Kidney (tissue), 14 donors: Measurements from ENCODE around the gene ADAM15. TPM values are rescaled to one million over a fixed set of nuclear protein-coding genes. Genes with fewer than 3 reads are reported as not detected.

Experiments
- DNase-seq, 5 donors: peaks; one replicate each; pipeline ENCODE4 v3.0.0-alpha.2; 2013 to 2020
- FAIRE-seq: peaks from 2 replicates; lab custom pipeline; 2012; peaks lifted over from hg19 to GRCh38; lab: Jason Lieb, UNC
- H3K27ac ChIP-seq, 2 donors: one replicate each; pipeline ENCODE4 v1.7.0; 2013; ENCODE audit warnings: low read depth in 2 of 2, low read length in 2 of 2, inconsistent platforms in 1 of 2
- H3K27me3 ChIP-seq: one replicate; pipeline ENCODE4 v1.7.1; 2013; ENCODE audit warnings: low read length, inconsistent platforms; ENCODE audit not compliant: control insufficient read depth, insufficient read depth
- H3K36me3 ChIP-seq, 3 donors: one replicate each; pipeline versions ENCODE4 v1.7.0 to v1.7.1; 2013; ENCODE audit warnings: low read length in 3 of 3, control low read depth in 1 of 3, inconsistent platforms in 1 of 3; ENCODE audit not compliant: insufficient read depth in 3 of 3, control insufficient read depth in 2 of 3
- H3K4me1 ChIP-seq, 3 donors: one replicate each; pipeline versions ENCODE4 v1.7.0 to v1.7.1; 2013; ENCODE audit warnings: low read length in 3 of 3, inconsistent platforms in 1 of 3, low read depth in 1 of 3; ENCODE audit not compliant: control insufficient read depth in 2 of 3, insufficient read depth in 2 of 3
- H3K4me3 ChIP-seq, 3 donors: one replicate each; pipeline versions ENCODE4 v1.7.0 to v1.8.1; 2013; ENCODE audit warnings: low read length in 3 of 3, control low read depth in 1 of 3, inconsistent platforms in 1 of 3
- H3K9ac ChIP-seq, 3 donors: one replicate each; pipeline versions ENCODE4 v1.7.0 to v1.7.1; 2013; ENCODE audit warnings: low read length in 3 of 3, control low read depth in 1 of 3, inconsistent platforms in 1 of 3
- H3K9me3 ChIP-seq, 3 donors: one replicate each; pipeline versions ENCODE4 v1.7.0 to v1.7.1; 2013; ENCODE audit warnings: low read length in 3 of 3, control low read depth in 1 of 3, inconsistent platforms in 1 of 3; ENCODE audit not compliant: control insufficient read depth in 2 of 3, insufficient read depth in 1 of 3
- CTCF ChIP-seq: IDR thresholded peaks from 3 replicates; pipeline ENCODE4 v1.5.1; 2012; ENCODE audit warnings: mild to moderate bottlenecking, moderate library complexity, borderline replicate concordance; ENCODE audit not compliant: insufficient read depth; ENCODE audit errors: extremely low read depth
- intact Hi-C: fragments of 100-400 bp; cut with DNase I; formaldehyde crosslinking; loops from one replicate; pipeline ENCODE4 v1.11.1; 2022
- polyA plus RNA-seq: library from polyadenylated mRNA; stranded (reverse); fragments of 350-450 nt; fragmentation: Illumina TruSeq; extraction: RNeasy Lipid Tissue Mini Kit (QIAGEN cat#74804); gene quantifications from one replicate; pipeline ENCODE4 v1.2.3, GENCODE V29; 2014; ENCODE audit warnings: low read depth, low replicate concordance; ENCODE audit not compliant: insufficient read depth
- total RNA-seq: library from RNA; stranded (reverse); fragmentation: NEBNext Ultra II Directional; extraction: Animal tissue kit (Norgen Biotek cat#: 25700); gene quantifications from one replicate; pipeline ENCODE4 v1.2.1, GENCODE V29; 2021
- donor health status: control.
- donor health status: control.
- donor health status: control.
- donor health status: control.
- donor health status: control.
- donor health status: DM: yes; HTN: yes; CAD: no.
- donor health status: Normal renal cell carcinoma (clear cell type).

The ADAM15 gene
- total and polyA plus RNA-seq, 2 donors from 2014 or later = 68.4 to 152 TPM

GRCh38 chr1:155022136-155022926 lies 28.8 kb upstream of the ADAM15 start:
- no peak for FAIRE-seq
- H3K9ac ChIP-seq = no peak overlapping the region

DNA sequence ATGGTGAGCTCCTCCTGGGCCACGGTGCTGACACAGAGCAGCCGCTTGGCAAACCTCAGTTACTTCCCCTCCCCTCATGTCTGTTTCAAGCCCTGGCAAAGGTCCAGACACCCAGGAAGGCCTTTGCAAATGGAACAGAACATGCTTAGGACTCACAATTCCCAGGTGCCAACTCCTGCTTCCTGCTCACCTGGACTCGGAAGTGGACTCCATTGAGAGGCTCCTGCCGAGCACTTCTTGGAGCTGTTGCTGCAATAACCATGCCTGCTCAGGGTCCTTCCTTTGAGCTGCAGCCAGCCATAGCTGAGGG lies 28.2 kb upstream of the ADAM15 start:
- intact Hi-C loops = no loop called here
- no peak for FAIRE-seq
- no peak overlapping the region for H3K4me3 ChIP-seq
- no peaks in the 10 kb centered on the region for H3K9me3 ChIP-seq
- H3K27ac ChIP-seq = no peak overlapping the region
- no peaks in the 10 kb centered on the region for H3K27me3 ChIP-seq
- H3K4me1 ChIP-seq = peaks cover 0 to 7% (median 2%) of the 10 kb centered on the region in 3 donors
- peak in 1 of 5 donors; percentile 35 for DNase-seq
- no peak overlapping the region for H3K9ac ChIP-seq
- H3K36me3 ChIP-seq = no peaks in the 10 kb centered on the region
- TF ChIP-seq CTCF = no peak

More at GRCh38 chr1:155022136-155022926, 28.8 kb upstream of the ADAM15 start:
- Histone ChIP-seq H3K27me3 (no peaks in the 10 kb centered on the region), H3K9me3 (no peaks in the 10 kb centered on the region), H3K4me1 (peaks cover 0 to 11% (median 4%) of the 10 kb centered on the region in 3 donors), H3K4me3 (no peak overlapping the region), H3K27ac (no peak overlapping the region), H3K36me3 (no peaks in the 10 kb centered on the region)
- DNase-seq = peak in 1 of 5 donors; percentile 38
- no peak for TF ChIP-seq CTCF
- intact Hi-C loops = no loop called here

DNA sequence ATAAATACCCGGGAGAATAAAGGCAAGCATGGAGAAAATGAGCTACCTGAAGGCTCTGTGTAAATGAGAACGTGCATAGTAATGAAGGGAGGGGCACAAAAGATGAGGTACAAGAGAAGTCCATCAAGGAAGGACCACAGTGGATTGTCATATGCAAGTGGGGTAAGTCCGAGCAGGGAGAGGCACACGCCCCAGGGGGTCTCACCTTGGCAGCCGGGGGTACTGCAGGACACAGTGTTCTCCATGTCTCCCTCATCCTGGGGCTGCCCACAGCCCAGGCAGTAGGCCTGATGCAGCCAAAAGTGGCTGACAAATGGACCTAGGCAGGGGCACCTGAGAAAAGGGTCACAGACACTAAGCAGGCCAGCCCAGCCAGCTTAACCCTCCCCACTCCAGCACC lies 27.5 kb upstream of the ADAM15 start:
- FAIRE-seq (no peak), DNase-seq (peak in 1 of 5 donors; percentile 67)
- no peaks in the 10 kb centered on the region for H3K27me3 ChIP-seq
- H3K4me3 ChIP-seq = no peak overlapping the region
- H3K36me3 ChIP-seq = no peaks in the 10 kb centered on the region
- no peak for TF ChIP-seq CTCF
- H3K9me3 ChIP-seq = no peaks in the 10 kb centered on the region
- H3K4me1 ChIP-seq = peaks cover 0 to 3% (median 0%) of the 10 kb centered on the region in 3 donors
- H3K9ac ChIP-seq = no peak overlapping the region
- no peak overlapping the region for H3K27ac ChIP-seq
- intact Hi-C loops = no loop called here

DNA sequence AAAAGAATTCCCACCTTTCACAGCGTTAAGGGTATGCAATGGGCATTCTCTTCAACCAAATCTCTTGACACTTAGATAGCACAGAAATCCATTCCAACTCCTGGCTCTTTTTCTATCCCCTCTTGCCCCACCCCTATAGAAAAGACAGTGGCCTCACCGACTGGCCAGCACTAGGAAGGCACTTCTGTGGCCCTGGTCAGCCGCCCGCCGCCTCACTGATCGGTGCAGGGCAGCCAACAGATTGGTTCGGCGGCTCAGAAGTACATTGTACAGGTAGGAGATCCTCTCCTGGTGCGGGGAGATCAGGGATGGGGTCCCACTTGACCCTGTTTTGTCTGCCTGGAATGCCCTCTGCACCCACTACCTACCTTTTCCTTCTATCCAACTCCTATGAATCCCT lies 26.8 kb upstream of the ADAM15 start:
- FAIRE-seq = no peak
- Histone ChIP-seq H3K27me3 (no peaks in the 10 kb centered on the region), H3K9ac (no peak overlapping the region), H3K36me3 (no peaks in the 10 kb centered on the region), H3K9me3 (no peaks in the 10 kb centered on the region), H3K4me3 (no peak overlapping the region), H3K4me1 (no peaks in the 10 kb centered on the region), H3K27ac (no peak overlapping the region)
- DNase-seq = peak in 1 of 5 donors; percentile 28
- TF ChIP-seq CTCF = no peak
- intact Hi-C loops = no loop called here
